HepG2 (cell line): ENCODE data around the gene FANCE. TPM values are rescaled to one million over a fixed set of nuclear protein-coding genes. Genes with fewer than 3 reads are reported as not detected.
A peak's percentile ranks its signal among the peaks of the same experiment; 100 is the strongest.

Source experiments
- ATF3 ChIP-seq: sonication (generic); formaldehyde crosslinking; IDR thresholded peaks from 2 replicates; pipeline ENCODE4 v1.4.0; 2020; ENCODE audit warnings: missing genetic modification reagents
- FOXM1 ChIP-seq: sonication (generic); formaldehyde crosslinking; IDR thresholded peaks from 2 replicates; pipeline ENCODE4 v1.5.0; 2020; ENCODE audit warnings: missing genetic modification reagents
- GTF3A ChIP-seq: sonication (generic); formaldehyde crosslinking; conservative IDR thresholded peaks from 2 replicates; pipeline ENCODE4 v1.4.0; 2020; ENCODE audit warnings: mild to moderate bottlenecking, missing genetic modification reagents
- MAFK ChIP-seq, 2 experiments: IDR thresholded peaks in 1 of 2; conservative IDR thresholded peaks in 1 of 2; 2 replicates each; pipeline ENCODE4 v1.6.1; 2011; ENCODE audit warnings: improper control_type of control experiment in 2 of 2, low read length in 2 of 2
- MTA1 ChIP-seq: sonication (generic); formaldehyde crosslinking; IDR thresholded peaks from 2 replicates; pipeline ENCODE4 v1.4.0; 2020; ENCODE audit warnings: missing genetic modification reagents, mild to moderate bottlenecking, borderline replicate concordance
- NRL ChIP-seq: sonication (generic); formaldehyde crosslinking; IDR thresholded peaks from 2 replicates; pipeline ENCODE4 v1.5.0; 2020; ENCODE audit warnings: missing genetic modification reagents, mild to moderate bottlenecking, moderate library complexity, borderline replicate concordance
- PITX1 ChIP-seq: sonication (generic); formaldehyde crosslinking; IDR thresholded peaks from 2 replicates; pipeline ENCODE4 v1.5.1; 2020; ENCODE audit warnings: mild to moderate bottlenecking, missing genetic modification reagents
- PPARG ChIP-seq: conservative IDR thresholded peaks from 2 replicates; pipeline ENCODE4 v1.6.1; 2016; ENCODE audit warnings: missing biosample characterization, missing genetic modification reagents
- RARA ChIP-seq: IDR thresholded peaks from 2 replicates; pipeline ENCODE4 v1.6.1; 2016; ENCODE audit warnings: missing genetic modification reagents, missing compliant biosample characterization
- RXRA ChIP-seq: sonication (generic); formaldehyde crosslinking; IDR thresholded peaks from 2 replicates; pipeline ENCODE4 v1.5.1; 2020; ENCODE audit warnings: missing genetic modification reagents
- SMAD3 ChIP-seq: sonication (generic); formaldehyde crosslinking; IDR thresholded peaks from 2 replicates; pipeline ENCODE4 v1.4.0; 2020; ENCODE audit warnings: missing genetic modification reagents
- SOX13 ChIP-seq, 3 experiments: fragments of 450-650 bp in 1 of 3; sonication (generic) in 1 of 3; formaldehyde crosslinking in 1 of 3; IDR thresholded peaks in 2 of 3; conservative IDR thresholded peaks in 1 of 3; 2 replicates each; pipeline versions ENCODE4 v1.5.0 to v1.6.1; 2016 to 2020; ENCODE audit warnings: antibody characterized with exemption in 1 of 3, mild to moderate bottlenecking in 1 of 3, missing compliant biosample characterization in 1 of 3, missing genetic modification reagents in 1 of 3, moderate library complexity in 1 of 3
- THRA ChIP-seq: sonication (generic); formaldehyde crosslinking; IDR thresholded peaks from 2 replicates; pipeline ENCODE4 v1.4.0; 2020; ENCODE audit warnings: missing genetic modification reagents, borderline replicate concordance
- XRCC5 ChIP-seq: fragments of 200-400 bp; formaldehyde crosslinking; optimal IDR thresholded peaks from 2 replicates; pipeline ENCODE3; 2017; ENCODE audit warnings: mild to moderate bottlenecking, low read length
- ZFP91 ChIP-seq: sonication (generic); formaldehyde crosslinking; IDR thresholded peaks from 2 replicates; pipeline ENCODE4 v1.9.0; 2022; ENCODE audit warnings: missing genetic modification reagents, mild to moderate bottlenecking, borderline replicate concordance
- ZNF251 ChIP-seq: sonication (generic); formaldehyde crosslinking; IDR thresholded peaks from 2 replicates; pipeline ENCODE4 v1.9.0; 2021; ENCODE audit warnings: mild to moderate bottlenecking, missing genetic modification reagents
- ZNF776 ChIP-seq: sonication (generic); formaldehyde crosslinking; IDR thresholded peaks from 2 replicates; pipeline ENCODE4 v1.4.0; 2020; ENCODE audit warnings: mild to moderate bottlenecking, missing genetic modification reagents
- polyA plus RNA-seq, 8 experiments: library from polyadenylated mRNA; depleted of rRNA in 3 of 8; stranded (reverse) in 7 of 8; unstranded in 1 of 8; fragments of >200 nt; fragmentation: Illumina TruSeq in 4 of 8; extraction: Trizol in 4 of 8; gene quantifications; 2 replicates each; pipeline versions ENCODE4 v1.2.1 to v1.2.3, GENCODE V29; 2011 to 2016; ENCODE audit warnings: low read depth in 4 of 8, missing spikeins in 1 of 8, mixed read lengths in 1 of 8; ENCODE audit not compliant: insufficient read depth in 1 of 8
- total RNA-seq, 5 experiments: library from RNA; depleted of rRNA; stranded (reverse); fragments of >200 nt; fragmentation: Illumina TruSeq; extraction: Trizol; gene quantifications; 2 replicates each; pipeline ENCODE4 v1.2.3, GENCODE V29; 2016; ENCODE audit warnings: low read depth in 1 of 5
- TF ChIP-seq, protein P1 (sequence below), 2 experiments: sonication (generic) in 1 of 2; formaldehyde crosslinking in 1 of 2; IDR thresholded peaks; 2 replicates each; pipeline versions ENCODE4 v1.4.0 to v1.6.1; 2016 to 2020; ENCODE audit warnings: borderline replicate concordance in 1 of 2, low read depth in 1 of 2, mild to moderate bottlenecking in 1 of 2, missing genetic modification reagents in 1 of 2
- TF ChIP-seq, protein P2 (sequence below): sonication (generic); formaldehyde crosslinking; IDR thresholded peaks from 2 replicates; pipeline ENCODE4 v1.5.0; 2020; ENCODE audit warnings: missing genetic modification reagents, mild to moderate bottlenecking, borderline replicate concordance

FANCE gene
- total and polyA plus RNA-seq, 2 of the 13 experiments (the other 11 are each of a cell fraction or from before 2014, with no cell fraction given), result 7.1 to 11.2 TPM

DNA sequence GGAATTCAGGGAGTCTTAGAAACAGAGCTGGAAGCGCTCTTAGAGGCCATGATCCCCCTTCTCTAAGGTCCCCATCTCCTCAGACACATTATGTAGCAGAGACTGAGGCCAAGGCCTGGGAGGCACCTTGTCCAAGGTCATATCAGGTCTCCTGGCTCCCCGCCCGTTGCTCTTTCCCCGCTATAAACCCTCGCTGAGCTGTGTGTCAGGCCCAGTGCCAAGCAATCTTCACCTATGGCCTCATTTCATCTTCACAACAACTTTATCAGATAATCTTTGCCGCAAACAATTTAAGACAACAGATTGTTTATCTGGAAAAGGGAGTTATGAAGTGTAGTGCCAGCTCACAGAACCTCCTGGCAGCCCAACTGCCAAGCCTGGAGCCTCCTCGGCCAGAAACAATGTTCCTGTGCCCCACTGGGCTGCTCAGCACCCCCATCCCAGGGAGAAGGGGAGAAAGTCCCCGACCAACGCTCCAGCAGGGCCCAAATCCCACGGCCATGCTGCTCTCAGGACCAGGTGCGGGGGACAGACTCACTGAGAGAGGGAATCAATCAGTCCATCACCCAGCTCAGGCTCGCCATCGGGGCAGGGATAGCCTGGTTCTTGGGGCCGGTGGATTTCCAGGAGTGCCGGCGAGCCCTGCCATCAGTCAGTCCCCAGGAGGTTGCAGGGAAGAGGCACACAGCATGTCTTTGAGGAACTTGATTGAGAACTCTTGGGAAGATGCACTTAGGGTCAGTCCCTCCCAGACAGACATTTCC, 16.9 kb upstream of the FANCE start (continued):
- TF ChIP-seq ZFP91 (CRISPR knock-in tag) (0 out of 2 replicates have a peak, but pooled peaks have one; percentile 31), FOXM1 (CRISPR knock-in tag) (no peak), RXRA (CRISPR knock-in tag) (peak; percentile 60), XRCC5 (peak; percentile 21), RARA (peak; percentile 52), SMAD3 (no peak), ATF3 (CRISPR knock-in tag) (no peak), THRA (CRISPR knock-in tag) (peak; percentile 80; the same call in 1 of the 2 replicates), MAFK (conservative IDR thresholded peaks at IDR 0.05 in 1 of 2, IDR thresholded peaks at IDR 0.05 in 1 of 2; ENCODE audit: low read length in 2 of 2) (no peak), PITX1 (no peak), ZNF251 (CRISPR knock-in tag) (no peak), NRL (CRISPR knock-in tag) (peak; percentile 54; the same call in 1 of the 2 replicates), ZNF776 (no peak), MTA1 (CRISPR knock-in tag) (no peak), PPARG (CRISPR knock-in tag) (peak; percentile 54), SOX13 (IDR thresholded peaks at IDR 0.05) (no peak), SOX13 (CRISPR knock-in tag; conservative IDR thresholded peaks at IDR 0.05 in 1 of 2, IDR thresholded peaks at IDR 0.05 in 1 of 2) (no peak), GTF3A (CRISPR knock-in tag) (no peak)
- TF ChIP-seq, protein P1, sequence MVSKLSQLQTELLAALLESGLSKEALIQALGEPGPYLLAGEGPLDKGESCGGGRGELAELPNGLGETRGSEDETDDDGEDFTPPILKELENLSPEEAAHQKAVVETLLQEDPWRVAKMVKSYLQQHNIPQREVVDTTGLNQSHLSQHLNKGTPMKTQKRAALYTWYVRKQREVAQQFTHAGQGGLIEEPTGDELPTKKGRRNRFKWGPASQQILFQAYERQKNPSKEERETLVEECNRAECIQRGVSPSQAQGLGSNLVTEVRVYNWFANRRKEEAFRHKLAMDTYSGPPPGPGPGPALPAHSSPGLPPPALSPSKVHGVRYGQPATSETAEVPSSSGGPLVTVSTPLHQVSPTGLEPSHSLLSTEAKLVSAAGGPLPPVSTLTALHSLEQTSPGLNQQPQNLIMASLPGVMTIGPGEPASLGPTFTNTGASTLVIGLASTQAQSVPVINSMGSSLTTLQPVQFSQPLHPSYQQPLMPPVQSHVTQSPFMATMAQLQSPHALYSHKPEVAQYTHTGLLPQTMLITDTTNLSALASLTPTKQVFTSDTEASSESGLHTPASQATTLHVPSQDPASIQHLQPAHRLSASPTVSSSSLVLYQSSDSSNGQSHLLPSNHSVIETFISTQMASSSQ (IDR thresholded peaks at IDR 0.05; ENCODE audit: low read depth), result no peak
- TF ChIP-seq, protein P1 (CRISPR knock-in tag; IDR thresholded peaks at IDR 0.05; ENCODE audit: borderline replicate concordance), result no peak
- TF ChIP-seq, protein P2, sequence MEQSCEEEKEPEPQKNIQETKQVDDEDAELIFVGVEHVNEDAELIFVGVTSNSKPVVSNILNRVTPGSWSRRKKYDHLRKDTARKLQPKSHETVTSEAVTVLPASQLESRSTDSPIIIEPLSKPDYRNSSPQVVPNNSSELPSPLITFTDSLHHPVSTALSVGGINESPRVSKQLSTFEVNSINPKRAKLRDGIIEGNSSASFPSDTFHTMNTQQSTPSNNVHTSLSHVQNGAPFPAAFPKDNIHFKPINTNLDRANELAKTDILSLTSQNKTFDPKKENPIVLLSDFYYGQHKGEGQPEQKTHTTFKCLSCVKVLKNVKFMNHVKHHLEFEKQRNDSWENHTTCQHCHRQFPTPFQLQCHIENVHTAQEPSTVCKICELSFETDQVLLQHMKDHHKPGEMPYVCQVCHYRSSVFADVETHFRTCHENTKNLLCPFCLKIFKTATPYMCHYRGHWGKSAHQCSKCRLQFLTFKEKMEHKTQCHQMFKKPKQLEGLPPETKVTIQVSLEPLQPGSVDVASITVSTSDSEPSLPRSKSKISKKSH (CRISPR knock-in tag), result 0 out of 2 replicates have a peak, but pooled peaks have one; percentile 37
